Measurements from ENCODE around the gene SHISA8. TPM values are rescaled to one million over a fixed set of nuclear protein-coding genes. Genes with fewer than 3 reads are reported as not detected.

SHISA8 gene
- polyA plus RNA-seq, 1 donor = 0.10 TPM

- DNase-seq = no peak
- no CpG with 5 or more reads among the region's 21 CpGs for whole genome bisulfite sequencing (ENCODE audit: insufficient coverage, low lambda C conversion rate)
- H3K36me3 ChIP-seq (ENCODE audit: control insufficient read depth, insufficient read depth, low read length) = peaks cover 2% of the 10 kb centered on the region
- no peak overlapping the region for H3K27ac ChIP-seq (ENCODE audit: low read length)
- peaks cover 14% of the 10 kb centered on the region for H3K4me1 ChIP-seq (ENCODE audit: control insufficient read depth, insufficient read depth, low read length)
- H3K27me3 ChIP-seq (ENCODE audit: control insufficient read depth, insufficient read depth, low read length) = no peaks in the 10 kb centered on the region
- H3K4me3 ChIP-seq (ENCODE audit: low read length) = peak overlapping the region; percentile 79
- no peaks in the 10 kb centered on the region for H3K9me3 ChIP-seq (ENCODE audit: control insufficient read depth, low read depth, low read length)
Observed at GRCh38 chr22:41947424-41948080, 32.7 kb upstream of the SHISA8 start.

- Histone ChIP-seq H3K9me3 (ENCODE audit: control insufficient read depth, low read depth, low read length) (no peaks in the 10 kb centered on the region), H3K4me1 (ENCODE audit: control insufficient read depth, insufficient read depth, low read length) (peaks cover 14% of the 10 kb centered on the region), H3K27ac (ENCODE audit: low read length) (peak within 1 kb of the TSS; percentile 35), H3K36me3 (ENCODE audit: control insufficient read depth, insufficient read depth, low read length) (peaks cover 2% of the 10 kb centered on the region), H3K27me3 (ENCODE audit: control insufficient read depth, insufficient read depth, low read length) (no peaks in the 10 kb centered on the region), H3K4me3 (ENCODE audit: low read length) (peak within 1 kb of the TSS; percentile 79)
- peak; percentile 87 to 96 for DNase-seq
- WGBS (ENCODE audit: insufficient coverage, low lambda C conversion rate) = no CpG with 5 or more reads among the region's 56 CpGs
Observed at GRCh38 chr22:41946629-41947423, 32.0 kb upstream of the SHISA8 start, which contains the start of gene CENPM. CENPM (minus strand) TSS chr22:41947152; CDS start chr22:41947076, 76 bp downstream.

- whole genome bisulfite sequencing (ENCODE audit: insufficient coverage, low lambda C conversion rate) = no CpG with 5 or more reads among the region's 9 CpGs
- Histone ChIP-seq H3K27me3 (ENCODE audit: control insufficient read depth, insufficient read depth, low read length) (no peaks in the 10 kb centered on the region), H3K4me3 (ENCODE audit: low read length) (no peak overlapping the region), H3K36me3 (ENCODE audit: control insufficient read depth, insufficient read depth, low read length) (peaks cover 5% of the 10 kb centered on the region), H3K9me3 (ENCODE audit: control insufficient read depth, low read depth, low read length) (no peaks in the 10 kb centered on the region), H3K27ac (ENCODE audit: low read length) (no peak overlapping the region), H3K4me1 (ENCODE audit: control insufficient read depth, insufficient read depth, low read length) (peaks cover 14% of the 10 kb centered on the region)
- DNase-seq = no peak
Observed at GRCh38 chr22:41943661-41944209, 28.9 kb upstream of the SHISA8 start.

- Histone ChIP-seq H3K4me3 (ENCODE audit: low read length) (no peak overlapping the region), H3K27ac (ENCODE audit: low read length) (peak overlapping the region; percentile 20), H3K4me1 (ENCODE audit: control insufficient read depth, insufficient read depth, low read length) (peaks cover 6% of the 10 kb centered on the region), H3K9me3 (ENCODE audit: control insufficient read depth, low read depth, low read length) (no peaks in the 10 kb centered on the region), H3K36me3 (ENCODE audit: control insufficient read depth, insufficient read depth, low read length) (peaks cover 6% of the 10 kb centered on the region), H3K27me3 (ENCODE audit: control insufficient read depth, insufficient read depth, low read length) (no peaks in the 10 kb centered on the region)
- WGBS (ENCODE audit: insufficient coverage, low lambda C conversion rate) = 80% methylated on average over 1 of the region's 13 CpGs
- DNase-seq = peak; percentile 65 to 70
Observed at GRCh38 chr22:41940832-41941765, 26.2 kb upstream of the SHISA8 start.

- Histone ChIP-seq H3K4me3 (ENCODE audit: low read length) (no peak overlapping the region), H3K9me3 (ENCODE audit: control insufficient read depth, low read depth, low read length) (no peaks in the 10 kb centered on the region), H3K27ac (ENCODE audit: low read length) (peak overlapping the region; percentile 27), H3K27me3 (ENCODE audit: control insufficient read depth, insufficient read depth, low read length) (no peaks in the 10 kb centered on the region), H3K36me3 (ENCODE audit: control insufficient read depth, insufficient read depth, low read length) (peaks cover 6% of the 10 kb centered on the region), H3K4me1 (ENCODE audit: control insufficient read depth, insufficient read depth, low read length) (no peaks in the 10 kb centered on the region)
- WGBS (ENCODE audit: insufficient coverage, low lambda C conversion rate) = 83% methylated on average over 1 of the region's 13 CpGs
- DNase-seq = peak; percentile 29 to 37
Observed at GRCh38 chr22:41939981-41940831, 25.3 kb upstream of the SHISA8 start.

GRCh38 chr22:41936894-41937169 is 22.0 kb upstream of the SHISA8 start:
- Histone ChIP-seq H3K9me3 (ENCODE audit: control insufficient read depth, low read depth, low read length) (no peaks in the 10 kb centered on the region), H3K27ac (ENCODE audit: low read length) (no peak overlapping the region), H3K4me1 (ENCODE audit: control insufficient read depth, insufficient read depth, low read length) (no peaks in the 10 kb centered on the region), H3K27me3 (ENCODE audit: control insufficient read depth, insufficient read depth, low read length) (no peaks in the 10 kb centered on the region), H3K36me3 (ENCODE audit: control insufficient read depth, insufficient read depth, low read length) (peaks cover 4% of the 10 kb centered on the region), H3K4me3 (ENCODE audit: low read length) (no peak overlapping the region)
- WGBS (ENCODE audit: insufficient coverage, low lambda C conversion rate) = no CpG with 5 or more reads among the region's 2 CpGs
- no peak for DNase-seq

GRCh38 chr22:41935509-41935908 is 20.6 kb upstream of the SHISA8 start:
- no peak for DNase-seq
- Histone ChIP-seq H3K4me3 (ENCODE audit: low read length) (no peak overlapping the region), H3K27ac (ENCODE audit: low read length) (no peak overlapping the region), H3K4me1 (ENCODE audit: control insufficient read depth, insufficient read depth, low read length) (no peaks in the 10 kb centered on the region), H3K9me3 (ENCODE audit: control insufficient read depth, low read depth, low read length) (no peaks in the 10 kb centered on the region), H3K36me3 (ENCODE audit: control insufficient read depth, insufficient read depth, low read length) (peaks cover 4% of the 10 kb centered on the region), H3K27me3 (ENCODE audit: control insufficient read depth, insufficient read depth, low read length) (no peaks in the 10 kb centered on the region)
- no CpG with 5 or more reads among the region's 9 CpGs for WGBS (ENCODE audit: insufficient coverage, low lambda C conversion rate)

GRCh38 chr22:41935015-41935351 is 20.1 kb upstream of the SHISA8 start:
- Histone ChIP-seq H3K36me3 (ENCODE audit: control insufficient read depth, insufficient read depth, low read length) (peaks cover 4% of the 10 kb centered on the region), H3K4me3 (ENCODE audit: low read length) (no peak overlapping the region), H3K9me3 (ENCODE audit: control insufficient read depth, low read depth, low read length) (no peaks in the 10 kb centered on the region), H3K27ac (ENCODE audit: low read length) (no peak overlapping the region), H3K4me1 (ENCODE audit: control insufficient read depth, insufficient read depth, low read length) (no peaks in the 10 kb centered on the region), H3K27me3 (ENCODE audit: control insufficient read depth, insufficient read depth, low read length) (no peaks in the 10 kb centered on the region)
- DNase-seq = no peak
- WGBS (ENCODE audit: insufficient coverage, low lambda C conversion rate) = no CpG with 5 or more reads among the region's 4 CpGs

GRCh38 chr22:41934284-41935014 is 19.6 kb upstream of the SHISA8 start:
- no peak for DNase-seq
- Histone ChIP-seq H3K9me3 (ENCODE audit: control insufficient read depth, low read depth, low read length) (no peaks in the 10 kb centered on the region), H3K4me1 (ENCODE audit: control insufficient read depth, insufficient read depth, low read length) (no peaks in the 10 kb centered on the region), H3K27ac (ENCODE audit: low read length) (no peak overlapping the region), H3K27me3 (ENCODE audit: control insufficient read depth, insufficient read depth, low read length) (no peaks in the 10 kb centered on the region), H3K36me3 (ENCODE audit: control insufficient read depth, insufficient read depth, low read length) (peaks cover 4% of the 10 kb centered on the region), H3K4me3 (ENCODE audit: low read length) (no peak overlapping the region)
- no CpG with 5 or more reads among the region's 17 CpGs for WGBS (ENCODE audit: insufficient coverage, low lambda C conversion rate)

Measured in large intestine (tissue), 3 donors.